Stimulated activated CD8-positive, alpha-beta memory T cell treated with anti-CD3 and anti-CD28 coated beads, Interleukin-4, amount 100 ng/mL, for 24 hours (primary cell): Measurements from ENCODE around the gene ZNF503.

Source experiments
- DNase-seq: peaks from one replicate; pipeline ENCODE4 v3.0.0-alpha.2; 2020; ENCODE audit warnings: low read depth

ZNF503 gene

GRCh38 chr10:75352650-75353049, 48.9 kb downstream of the ZNF503 start:
- no peak for DNase-seq

GRCh38 chr10:75351637-75352036, 49.9 kb downstream of the ZNF503 start:
- DNase-seq = no peak

GRCh38 chr10:75350791-75351190, 50.8 kb downstream of the ZNF503 start:
- DNase-seq = no peak
